ENCODE measurements around the gene PRKACG.
A peak's percentile ranks its signal among the peaks of the same experiment; 100 is the strongest.

PRKACG gene

DNA sequence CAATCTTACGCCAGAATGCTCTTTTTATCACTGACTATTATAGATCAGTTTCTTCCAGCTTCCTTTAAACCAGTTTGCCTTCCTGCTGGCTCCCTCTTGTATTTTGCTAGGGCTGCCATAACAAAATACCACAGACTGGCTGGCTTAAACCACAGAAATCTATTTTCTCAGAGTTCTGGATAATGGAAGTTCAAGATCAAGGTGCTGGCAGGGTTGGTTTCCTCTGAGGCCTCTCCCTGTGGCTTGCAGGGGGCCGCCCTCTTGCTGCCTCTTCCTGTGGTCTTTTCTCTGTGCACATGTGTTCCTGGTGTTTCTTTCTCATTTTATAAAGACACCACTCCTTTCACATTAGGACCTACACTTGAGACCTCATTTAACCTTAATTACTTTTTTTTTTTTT lies 14.8 kb upstream of the PRKACG start:
- TF ChIP-seq, protein P1, sequence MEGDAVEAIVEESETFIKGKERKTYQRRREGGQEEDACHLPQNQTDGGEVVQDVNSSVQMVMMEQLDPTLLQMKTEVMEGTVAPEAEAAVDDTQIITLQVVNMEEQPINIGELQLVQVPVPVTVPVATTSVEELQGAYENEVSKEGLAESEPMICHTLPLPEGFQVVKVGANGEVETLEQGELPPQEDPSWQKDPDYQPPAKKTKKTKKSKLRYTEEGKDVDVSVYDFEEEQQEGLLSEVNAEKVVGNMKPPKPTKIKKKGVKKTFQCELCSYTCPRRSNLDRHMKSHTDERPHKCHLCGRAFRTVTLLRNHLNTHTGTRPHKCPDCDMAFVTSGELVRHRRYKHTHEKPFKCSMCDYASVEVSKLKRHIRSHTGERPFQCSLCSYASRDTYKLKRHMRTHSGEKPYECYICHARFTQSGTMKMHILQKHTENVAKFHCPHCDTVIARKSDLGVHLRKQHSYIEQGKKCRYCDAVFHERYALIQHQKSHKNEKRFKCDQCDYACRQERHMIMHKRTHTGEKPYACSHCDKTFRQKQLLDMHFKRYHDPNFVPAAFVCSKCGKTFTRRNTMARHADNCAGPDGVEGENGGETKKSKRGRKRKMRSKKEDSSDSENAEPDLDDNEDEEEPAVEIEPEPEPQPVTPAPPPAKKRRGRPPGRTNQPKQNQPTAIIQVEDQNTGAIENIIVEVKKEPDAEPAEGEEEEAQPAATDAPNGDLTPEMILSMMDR (IDR thresholded peaks at IDR 0.05; ENCODE audit: low read depth, low read length, missing control alignments): no peak
- no peak for DNase-seq (ENCODE audit: extremely low read depth, low read depth)

DNA sequence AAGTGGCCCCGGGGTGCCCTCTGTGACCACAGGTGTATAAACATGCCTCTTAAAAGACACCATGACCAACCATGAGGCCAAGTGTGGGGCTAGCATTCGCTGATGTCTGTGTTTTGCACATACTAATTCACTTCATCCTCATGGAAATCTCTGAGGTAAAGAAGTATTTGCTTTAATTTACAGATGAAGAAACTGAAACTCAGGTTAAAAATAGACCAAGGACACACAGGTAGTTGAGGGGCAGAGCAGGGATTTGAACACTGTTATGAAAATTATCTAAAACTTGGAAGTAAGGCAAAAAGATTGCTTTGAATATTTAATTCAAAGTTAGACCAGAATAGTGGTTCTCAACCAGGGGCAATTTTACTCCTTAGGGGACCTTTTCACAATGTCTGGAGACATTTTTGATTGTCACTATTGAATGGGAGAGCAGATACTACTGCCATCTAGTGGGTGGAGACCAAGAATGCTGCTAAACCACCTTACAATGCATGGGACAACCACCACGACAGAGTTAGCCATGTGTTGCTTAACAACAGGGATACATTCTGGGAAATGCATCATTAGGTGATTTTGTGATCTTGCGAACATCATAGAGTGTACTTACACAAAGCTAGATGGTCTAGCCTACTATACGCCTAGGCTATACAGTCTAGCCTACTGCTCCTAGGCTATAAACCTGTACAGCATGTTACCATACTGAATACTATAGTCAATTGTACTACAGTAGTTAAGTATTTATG lies 13.6 kb upstream of the PRKACG start:
- no peak overlapping the region for H3K4me3 ChIP-seq (replicated peaks; ENCODE audit: low read depth, low read length)
- TF ChIP-seq, protein P1 (IDR thresholded peaks at IDR 0.05; ENCODE audit: low read depth, low read length, missing control alignments): peak; percentile 79

More for the DNA sequence above, 14.8 kb upstream of the PRKACG start:
- no peak overlapping the region for H3K4me3 ChIP-seq (replicated peaks; ENCODE audit: low read depth, low read length)

DNA sequence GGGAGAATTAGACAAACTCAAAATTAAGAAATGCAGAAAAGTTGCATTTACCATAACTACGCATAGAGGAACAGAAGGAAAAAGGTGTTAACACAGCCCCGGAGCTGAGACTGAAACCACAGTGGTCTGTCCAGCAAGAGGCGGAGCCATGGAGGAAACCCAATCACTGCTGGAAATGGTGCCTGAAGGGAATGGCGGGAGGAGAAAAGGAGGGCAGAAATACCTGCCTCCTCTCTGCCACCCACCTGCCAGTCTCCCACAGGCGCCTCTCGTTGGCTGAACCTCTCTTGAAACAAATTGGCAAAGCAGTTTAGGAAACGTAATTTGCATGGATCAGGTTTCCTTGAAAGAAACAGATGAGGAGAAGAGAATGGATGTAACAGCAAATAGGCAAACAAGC lies 9.7 kb upstream of the PRKACG start:
- no peak overlapping the region for H3K4me3 ChIP-seq (replicated peaks; ENCODE audit: low read depth, low read length)
- TF ChIP-seq, protein P1 (IDR thresholded peaks at IDR 0.05; ENCODE audit: low read depth, low read length, missing control alignments): no peak
- no peak for DNase-seq (ENCODE audit: extremely low read depth, low read depth)

More for the DNA sequence above, 13.6 kb upstream of the PRKACG start:
- DNase-seq (ENCODE audit: extremely low read depth, low read depth): peak; percentile 41

DNA sequence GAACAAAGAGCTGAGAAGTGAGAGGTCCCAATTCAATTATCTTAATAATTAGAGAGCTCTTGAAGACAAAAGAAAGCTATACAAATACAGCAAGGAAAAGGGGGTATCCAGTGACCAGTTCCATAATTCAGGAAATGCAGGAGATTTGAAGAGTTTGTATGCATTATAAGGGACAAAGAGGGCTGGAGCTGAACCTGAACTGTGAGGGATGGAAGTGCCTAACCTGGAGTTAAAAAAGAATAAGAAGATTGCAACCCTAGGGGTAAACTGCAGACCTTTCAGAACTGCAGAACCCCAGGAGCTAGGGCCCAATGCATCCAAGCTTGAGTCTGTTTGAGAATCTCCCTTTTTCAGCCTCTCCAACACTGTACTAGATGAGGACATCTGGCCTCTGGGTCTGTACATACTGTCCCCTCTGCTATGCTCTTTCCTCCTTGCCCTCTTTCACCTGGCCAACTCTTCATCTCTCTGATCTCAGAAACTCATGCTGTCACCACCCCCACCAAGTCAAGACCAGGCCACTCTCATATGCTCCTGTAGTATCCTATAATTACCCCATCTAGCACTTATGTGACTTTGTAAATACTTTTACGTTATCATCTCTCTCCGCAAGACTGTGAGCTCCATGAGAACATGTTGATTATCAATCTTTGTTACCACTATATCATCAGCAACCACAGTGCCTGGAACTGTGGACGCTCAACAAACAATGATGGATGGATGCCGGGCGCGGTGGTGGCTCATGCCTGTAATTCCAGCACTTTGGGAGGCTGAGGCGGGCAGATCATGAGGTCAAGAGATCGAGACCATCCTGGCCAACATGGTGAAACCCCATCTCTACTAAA lies 6.6 kb upstream of the PRKACG start:
- TF ChIP-seq, protein P1 (IDR thresholded peaks at IDR 0.05; ENCODE audit: low read depth, low read length, missing control alignments): no peak
- no peak for DNase-seq (ENCODE audit: extremely low read depth, low read depth)
- H3K4me3 ChIP-seq (replicated peaks; ENCODE audit: low read depth, low read length): no peak overlapping the region

DNA sequence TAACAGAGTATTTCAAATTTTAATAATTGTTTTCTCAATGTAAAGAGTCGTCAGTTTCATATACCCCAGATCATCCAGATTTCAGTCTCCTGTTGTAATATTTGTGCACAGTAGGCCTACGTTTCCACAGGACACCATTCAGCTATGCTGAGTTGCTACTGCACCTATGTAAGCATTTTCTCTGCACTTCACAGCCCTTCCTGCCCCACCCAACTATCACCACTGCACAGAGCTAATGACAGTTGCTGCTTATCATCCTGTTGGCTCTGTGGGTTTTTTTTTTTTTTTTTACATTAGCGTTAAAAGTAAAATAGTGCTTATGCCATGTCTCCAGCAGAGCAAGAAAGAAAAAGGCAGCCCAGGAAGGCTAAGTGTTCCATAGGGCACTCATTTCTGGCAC lies 5.9 kb upstream of the PRKACG start:
- TF ChIP-seq, protein P1 (IDR thresholded peaks at IDR 0.05; ENCODE audit: low read depth, low read length, missing control alignments): no peak

DNA sequence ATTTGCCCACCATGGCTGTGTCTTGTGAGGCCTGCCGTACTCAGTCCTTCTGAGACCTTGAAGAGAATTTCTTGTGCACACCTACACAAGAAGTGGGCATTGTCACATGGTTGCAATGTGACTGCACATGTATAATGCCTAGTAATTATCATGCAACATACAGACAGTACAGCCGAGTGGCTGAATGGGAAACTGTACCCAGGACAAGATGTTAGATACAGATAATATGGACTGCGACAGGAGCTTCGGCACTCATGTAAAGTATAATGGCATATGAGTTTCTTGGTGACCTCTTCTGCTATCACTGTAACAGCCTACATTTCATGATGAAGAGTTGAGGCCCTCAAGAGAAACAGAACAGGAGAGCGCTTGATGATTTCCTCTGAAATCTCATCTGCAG lies 4.8 kb upstream of the PRKACG start:
- H3K4me3 ChIP-seq (replicated peaks; ENCODE audit: low read depth, low read length): no peak overlapping the region
- no peak for DNase-seq (ENCODE audit: extremely low read depth, low read depth)
- TF ChIP-seq, protein P1 (IDR thresholded peaks at IDR 0.05; ENCODE audit: low read depth, low read length, missing control alignments): no peak

More for the DNA sequence above, 5.9 kb upstream of the PRKACG start:
- DNase-seq (ENCODE audit: extremely low read depth, low read depth): no peak
- H3K4me3 ChIP-seq (replicated peaks; ENCODE audit: low read depth, low read length): no peak overlapping the region
